Coronary artery (tissue), 2 donors: Measurements from ENCODE around the gene TPCN1.

Source experiments
- DNase-seq: peaks from one replicate; pipeline ENCODE4 v3.0.0-alpha.2; 2017; ENCODE audit warnings: low spot score
- H3K27ac ChIP-seq, 2 donors: fragments of 200-600 bp; sonication (generic); one replicate each; pipeline ENCODE4 v1.5.1; 2016 to 2019
- H3K4me3 ChIP-seq: fragments of 200-600 bp; sonication (generic); 2 replicates; pipeline ENCODE4 v1.5.1; 2016; ENCODE audit warnings: mild to moderate bottlenecking, moderate library complexity
- TF ChIP-seq, protein P1 (sequence below): fragments of 200-600 bp; sonication (generic); IDR thresholded peaks from one replicate; pipeline ENCODE4 v1.5.1; 2019; ENCODE audit warnings: antibody characterized with exemption

Gene TPCN1

GRCh38 chr12:113333877-113334785, 112.9 kb downstream of the TPCN1 start:
- TF ChIP-seq, protein P1, sequence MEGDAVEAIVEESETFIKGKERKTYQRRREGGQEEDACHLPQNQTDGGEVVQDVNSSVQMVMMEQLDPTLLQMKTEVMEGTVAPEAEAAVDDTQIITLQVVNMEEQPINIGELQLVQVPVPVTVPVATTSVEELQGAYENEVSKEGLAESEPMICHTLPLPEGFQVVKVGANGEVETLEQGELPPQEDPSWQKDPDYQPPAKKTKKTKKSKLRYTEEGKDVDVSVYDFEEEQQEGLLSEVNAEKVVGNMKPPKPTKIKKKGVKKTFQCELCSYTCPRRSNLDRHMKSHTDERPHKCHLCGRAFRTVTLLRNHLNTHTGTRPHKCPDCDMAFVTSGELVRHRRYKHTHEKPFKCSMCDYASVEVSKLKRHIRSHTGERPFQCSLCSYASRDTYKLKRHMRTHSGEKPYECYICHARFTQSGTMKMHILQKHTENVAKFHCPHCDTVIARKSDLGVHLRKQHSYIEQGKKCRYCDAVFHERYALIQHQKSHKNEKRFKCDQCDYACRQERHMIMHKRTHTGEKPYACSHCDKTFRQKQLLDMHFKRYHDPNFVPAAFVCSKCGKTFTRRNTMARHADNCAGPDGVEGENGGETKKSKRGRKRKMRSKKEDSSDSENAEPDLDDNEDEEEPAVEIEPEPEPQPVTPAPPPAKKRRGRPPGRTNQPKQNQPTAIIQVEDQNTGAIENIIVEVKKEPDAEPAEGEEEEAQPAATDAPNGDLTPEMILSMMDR = no peak
- Histone ChIP-seq H3K27ac (peak overlapping the region; percentile 62 to 84), H3K4me3 (peak overlapping the region; percentile 92)
- DNase-seq = no peak

DNA sequence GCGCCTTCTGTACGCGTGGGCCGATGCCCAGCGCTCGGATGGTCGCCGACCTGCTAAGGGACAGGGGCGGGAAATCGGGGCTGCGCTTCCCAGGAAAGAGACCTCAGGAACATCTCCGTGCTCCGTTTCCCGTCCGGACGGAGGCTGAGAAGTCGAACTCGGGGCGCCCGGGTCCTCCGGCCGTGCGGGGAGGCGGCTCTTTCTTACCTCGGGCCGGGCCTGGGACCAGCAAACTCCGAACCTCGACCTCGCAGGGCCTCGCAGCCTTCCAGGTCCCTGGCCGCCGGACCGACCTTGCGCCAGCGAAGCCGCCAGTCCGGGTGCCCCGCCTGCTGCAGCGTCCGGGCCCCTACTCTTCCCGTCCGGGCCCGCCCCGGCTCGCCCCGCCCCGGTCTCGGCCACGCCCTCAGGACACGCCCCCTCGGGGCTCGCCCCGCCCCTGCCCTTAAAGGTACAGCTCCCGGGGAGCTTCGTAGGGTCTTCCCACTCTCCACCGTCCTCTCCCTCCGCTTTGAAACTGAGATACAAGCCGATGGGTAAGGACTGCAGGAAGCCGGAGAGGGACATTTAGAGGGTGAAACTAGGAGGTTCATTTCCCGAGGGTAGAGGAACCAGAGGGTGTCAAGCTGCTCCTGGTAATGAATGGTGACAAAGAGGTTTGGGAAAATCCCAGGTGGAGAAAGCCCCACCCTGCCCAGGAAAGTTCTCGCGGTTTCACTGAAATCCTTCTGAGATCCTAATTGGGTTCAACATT, 113.7 kb downstream of the TPCN1 start, which contains the start of gene SLC8B1:
SLC8B1 (minus strand) TSS at position 324 of the 754 bp plus-strand sequence. CDS start 2,231 bp downstream, outside the sequence.
- DNase-seq = peak; percentile 92
- Histone ChIP-seq H3K27ac (peak within 1 kb of the TSS; percentile 62 to 84), H3K4me3 (peak within 1 kb of the TSS; percentile 92)
- TF ChIP-seq, protein P1 = no peak

- no peak overlapping the region for H3K4me3 ChIP-seq
- DNase-seq = no peak
- TF ChIP-seq, protein P1 = no peak
- H3K27ac ChIP-seq = no peak overlapping the region
Observed at GRCh38 chr12:113339540-113339939, 118.3 kb downstream of the TPCN1 start.

GRCh38 chr12:113340061-113340460, 118.8 kb downstream of the TPCN1 start:
- TF ChIP-seq, protein P1 = no peak
- Histone ChIP-seq H3K4me3 (no peak overlapping the region), H3K27ac (no peak overlapping the region)
- no peak for DNase-seq

DNA sequence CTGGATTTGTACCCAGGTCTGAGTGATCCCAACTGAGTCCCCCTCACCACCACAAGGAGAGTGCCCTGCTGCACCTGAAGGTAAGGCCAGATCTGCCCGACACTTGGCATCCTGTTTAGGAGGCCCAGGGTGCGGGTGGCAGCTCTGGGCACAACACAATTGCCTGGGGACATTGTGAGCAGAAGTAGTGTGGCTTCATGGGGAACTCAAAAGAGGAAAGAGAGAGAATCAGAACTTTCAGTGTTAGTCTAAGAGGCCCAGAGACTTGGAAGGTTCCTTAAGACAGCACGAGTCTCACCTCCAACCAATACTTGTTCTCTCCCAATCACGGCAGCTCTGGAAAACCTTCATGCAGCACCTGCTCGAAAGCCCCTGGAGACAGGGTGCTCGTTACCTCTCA, 120.3 kb downstream of the TPCN1 start:
- TF ChIP-seq, protein P1 = no peak
- H3K27ac ChIP-seq = no peak overlapping the region
- DNase-seq = no peak
- no peak overlapping the region for H3K4me3 ChIP-seq

- Histone ChIP-seq H3K4me3 (no peak overlapping the region), H3K27ac (no peak overlapping the region)
- TF ChIP-seq, protein P1 = no peak
- no peak for DNase-seq
Observed at GRCh38 chr12:113345318-113345717, 124.1 kb downstream of the TPCN1 start.
